Measurements from ENCODE around the gene PTGES3.

Gene PTGES3

GRCh38 chr12:56633468-56634241 is 54.4 kb downstream of the PTGES3 start:
- Histone ChIP-seq H3K4me3 (ENCODE audit: low read length, poor library complexity, severe bottlenecking) (peak overlapping the region; percentile 90), H3K9me3 (ENCODE audit: insufficient read depth, low read depth, low read length) (no peaks in the 10 kb centered on the region), H3K4me2 (ENCODE audit: low read depth, low read length, poor library complexity, severe bottlenecking) (peak overlapping the region; percentile 100), H3K9me2 (replicated peaks; ENCODE audit: low read depth, low read length) (no peaks in the 10 kb centered on the region), H4K20me1 (ENCODE audit: insufficient read depth, low read length, poor library complexity, severe bottlenecking) (peaks cover 32% of the 10 kb centered on the region), H3K4me1 (ENCODE audit: insufficient read depth, low read length, poor library complexity, severe bottlenecking) (peaks cover 59% of the 10 kb centered on the region), H3K36me3 (ENCODE audit: insufficient read depth, low read length) (peaks cover 15% of the 10 kb centered on the region; the same call in 1 of the 2 replicates), H2AFZ (ENCODE audit: low read length) (no peak overlapping the region), H3F3A (ENCODE audit: low read depth) (peaks cover 13% of the 10 kb centered on the region), H3K9ac (ENCODE audit: low read depth, low read length, poor library complexity, severe bottlenecking) (peak overlapping the region; percentile 81), H3K27me3 (ENCODE audit: insufficient read depth, low read length, poor library complexity, severe bottlenecking) (peaks cover 4% of the 10 kb centered on the region), H3K79me2 (ENCODE audit: insufficient read depth, low read length) (peaks cover 58% of the 10 kb centered on the region)
- TF ChIP-seq CTCF (conservative IDR thresholded peaks at IDR 0.05; ENCODE audit: low read length) (no peak), EZH2phosphoT487 (IDR thresholded peaks at IDR 0.05; ENCODE audit: borderline replicate concordance) (no peak)

- H3K36me3 ChIP-seq (ENCODE audit: insufficient read depth, low read length), result peaks cover 7% of the 10 kb centered on the region; the same call in 1 of the 2 replicates
- peaks cover 66% of the 10 kb centered on the region for H3K79me2 ChIP-seq (ENCODE audit: insufficient read depth, low read length)
- peak overlapping the region; percentile 60 for H2AFZ ChIP-seq (ENCODE audit: low read length)
- peaks cover 12% of the 10 kb centered on the region for H3F3A ChIP-seq (ENCODE audit: low read depth)
- peaks cover 4% of the 10 kb centered on the region for H3K27me3 ChIP-seq (ENCODE audit: insufficient read depth, low read length, poor library complexity, severe bottlenecking)
- H3K9me2 ChIP-seq (replicated peaks; ENCODE audit: low read depth, low read length), result no peaks in the 10 kb centered on the region
- H3K9me3 ChIP-seq (ENCODE audit: insufficient read depth, low read depth, low read length), result no peaks in the 10 kb centered on the region
- peak overlapping the region; percentile 81 for H3K9ac ChIP-seq (ENCODE audit: low read depth, low read length, poor library complexity, severe bottlenecking)
- peaks cover 65% of the 10 kb centered on the region for H3K4me1 ChIP-seq (ENCODE audit: insufficient read depth, low read length, poor library complexity, severe bottlenecking)
- TF ChIP-seq CTCF (conservative IDR thresholded peaks at IDR 0.05; ENCODE audit: low read length) (no peak), EZH2phosphoT487 (IDR thresholded peaks at IDR 0.05; ENCODE audit: borderline replicate concordance) (no peak)
- H4K20me1 ChIP-seq (ENCODE audit: insufficient read depth, low read length, poor library complexity, severe bottlenecking), result peaks cover 35% of the 10 kb centered on the region
- H3K4me2 ChIP-seq (ENCODE audit: low read depth, low read length, poor library complexity, severe bottlenecking), result peak overlapping the region; percentile 100
- peak overlapping the region; percentile 90 for H3K4me3 ChIP-seq (ENCODE audit: low read length, poor library complexity, severe bottlenecking)
Observed at GRCh38 chr12:56632701-56633467, 55.2 kb downstream of the PTGES3 start.

GRCh38 chr12:56631790-56632700 is 56.0 kb downstream of the PTGES3 start:
- Histone ChIP-seq H3K9ac (ENCODE audit: low read depth, low read length, poor library complexity, severe bottlenecking) (peak overlapping the region; percentile 81), H3F3A (ENCODE audit: low read depth) (peaks cover 4% of the 10 kb centered on the region), H3K4me1 (ENCODE audit: insufficient read depth, low read length, poor library complexity, severe bottlenecking) (peaks cover 64% of the 10 kb centered on the region), H3K4me3 (ENCODE audit: low read length, poor library complexity, severe bottlenecking) (peak overlapping the region; percentile 90), H3K36me3 (ENCODE audit: insufficient read depth, low read length) (no peaks in the 10 kb centered on the region), H3K27me3 (ENCODE audit: insufficient read depth, low read length, poor library complexity, severe bottlenecking) (peaks cover 4% of the 10 kb centered on the region), H3K9me3 (ENCODE audit: insufficient read depth, low read depth, low read length) (no peaks in the 10 kb centered on the region), H2AFZ (ENCODE audit: low read length) (peak overlapping the region; percentile 60), H3K9me2 (replicated peaks; ENCODE audit: low read depth, low read length) (no peaks in the 10 kb centered on the region), H4K20me1 (ENCODE audit: insufficient read depth, low read length, poor library complexity, severe bottlenecking) (peaks cover 30% of the 10 kb centered on the region), H3K79me2 (ENCODE audit: insufficient read depth, low read length) (peaks cover 74% of the 10 kb centered on the region), H3K4me2 (ENCODE audit: low read depth, low read length, poor library complexity, severe bottlenecking) (peak overlapping the region; percentile 100)
- TF ChIP-seq CTCF (conservative IDR thresholded peaks at IDR 0.05; ENCODE audit: low read length) (no peak), EZH2phosphoT487 (IDR thresholded peaks at IDR 0.05; ENCODE audit: borderline replicate concordance) (no peak)
